ENCODE data around the gene SLCO2B1. TPM values are rescaled to one million over a fixed set of nuclear protein-coding genes. Genes with fewer than 3 reads are reported as not detected.

SLCO2B1 gene
- total and polyA plus RNA-seq, 2 of the 8 experiments (the other 6 are each of a cell fraction or from before 2014, with no cell fraction given) = 0.03 TPM; not detected in 1

DNA sequence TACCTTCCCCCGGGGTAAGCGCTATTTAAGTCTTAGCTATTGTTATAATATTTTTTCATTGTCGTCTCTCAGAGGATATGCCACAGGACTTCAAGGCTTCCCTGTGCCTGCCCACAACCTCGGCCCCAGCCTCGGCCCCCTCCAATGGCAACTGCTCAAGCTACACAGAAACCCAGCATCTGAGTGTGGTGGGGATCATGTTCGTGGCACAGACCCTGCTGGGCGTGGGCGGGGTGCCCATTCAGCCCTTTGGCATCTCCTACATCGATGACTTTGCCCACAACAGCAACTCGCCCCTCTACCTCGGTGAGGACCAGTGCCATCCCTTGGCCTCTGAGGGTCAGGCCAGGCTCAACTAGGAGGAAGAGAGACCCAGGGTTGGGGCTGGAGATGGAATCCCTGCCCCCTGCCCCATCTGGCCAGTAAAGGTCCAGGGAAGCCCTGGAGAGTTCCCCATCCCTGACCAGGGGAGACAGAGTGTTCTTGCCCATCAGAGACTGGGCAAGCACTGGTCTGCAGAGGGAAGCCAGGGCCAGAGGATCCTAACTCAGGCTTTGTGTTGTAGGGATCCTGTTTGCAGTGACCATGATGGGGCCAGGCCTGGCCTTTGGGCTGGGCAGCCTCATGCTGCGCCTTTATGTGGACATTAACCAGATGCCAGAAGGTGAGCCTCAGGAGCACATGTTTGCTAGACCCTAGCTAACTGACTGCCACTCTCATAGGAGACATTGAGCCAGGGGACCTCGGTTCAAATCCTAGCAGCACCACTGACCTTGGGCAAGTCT is 18.4 kb downstream of the SLCO2B1 start (continued):
- TF ChIP-seq, protein P1, sequence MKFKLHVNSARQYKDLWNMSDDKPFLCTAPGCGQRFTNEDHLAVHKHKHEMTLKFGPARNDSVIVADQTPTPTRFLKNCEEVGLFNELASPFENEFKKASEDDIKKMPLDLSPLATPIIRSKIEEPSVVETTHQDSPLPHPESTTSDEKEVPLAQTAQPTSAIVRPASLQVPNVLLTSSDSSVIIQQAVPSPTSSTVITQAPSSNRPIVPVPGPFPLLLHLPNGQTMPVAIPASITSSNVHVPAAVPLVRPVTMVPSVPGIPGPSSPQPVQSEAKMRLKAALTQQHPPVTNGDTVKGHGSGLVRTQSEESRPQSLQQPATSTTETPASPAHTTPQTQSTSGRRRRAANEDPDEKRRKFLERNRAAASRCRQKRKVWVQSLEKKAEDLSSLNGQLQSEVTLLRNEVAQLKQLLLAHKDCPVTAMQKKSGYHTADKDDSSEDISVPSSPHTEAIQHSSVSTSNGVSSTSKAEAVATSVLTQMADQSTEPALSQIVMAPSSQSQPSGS (IDR thresholded peaks at IDR 0.05; ENCODE audit: low read length) = no peak
- no peak for TF ChIP-seq FOSL1 (IDR thresholded peaks at IDR 0.05; ENCODE audit: insufficient read depth, low read depth, low read length)
- no peak for TF ChIP-seq SUZ12 (IDR thresholded peaks at IDR 0.05; ENCODE audit: low read length)
- TF ChIP-seq SIX5 (IDR thresholded peaks at IDR 0.05; ENCODE audit: low read depth, low read length) = no peak
- TF ChIP-seq RFX5 (IDR thresholded peaks at IDR 0.05; ENCODE audit: borderline replicate concordance, low read depth, low read length) = no peak
- no peak for TF ChIP-seq SIRT6 (IDR thresholded peaks at IDR 0.05; ENCODE audit: low read length)
- TF ChIP-seq TEAD4 (IDR thresholded peaks at IDR 0.05; ENCODE audit: low read depth, low read length) = no peak
- TF ChIP-seq JUND (IDR thresholded peaks at IDR 0.05; ENCODE audit: low read length) = no peak
- no peak for TF ChIP-seq TCF12 (IDR thresholded peaks at IDR 0.05; ENCODE audit: low read depth, low read length)
- TF ChIP-seq CBX5 (IDR thresholded peaks at IDR 0.05; ENCODE audit: low read depth, low read length) = no peak

Measured in H1 (cell line).